Liver (tissue), 9 donors: Measurements from ENCODE around the gene SMIM24. TPM values are rescaled to one million over a fixed set of nuclear protein-coding genes. Genes with fewer than 3 reads are reported as not detected.
"Not testable (repeated sequence)": the region's sequence is repeated elsewhere in the genome, so short reads cannot be mapped to it uniquely, and the experiment has no call there.

Source experiments
- DNase-seq: peaks from one replicate; pipeline ENCODE4 v3.0.0-alpha.2; 2017; ENCODE audit warnings: low spot score
- H3K27ac ChIP-seq, 2 donors: one replicate each; pipeline ENCODE4 v1.7.0; 2013; ENCODE audit warnings: inconsistent platforms in 2 of 2, low read length in 2 of 2, control low read depth in 1 of 2, low read depth in 1 of 2, mild to moderate bottlenecking in 1 of 2
- H3K27me3 ChIP-seq, 4 donors: one replicate each; pipeline versions ENCODE4 v1.6.1 to v1.7.0; 2013; ENCODE audit warnings: low read length in 3 of 4, inconsistent platforms in 1 of 4, mild to moderate bottlenecking in 1 of 4, moderate library complexity in 1 of 4; ENCODE audit not compliant: control insufficient read depth in 4 of 4, insufficient read depth in 4 of 4
- H3K36me3 ChIP-seq, 4 donors: one replicate each; pipeline versions ENCODE4 v1.6.1 to v1.7.0; 2013; ENCODE audit warnings: low read length in 3 of 4, mild to moderate bottlenecking in 3 of 4, low read depth in 1 of 4, moderate library complexity in 1 of 4; ENCODE audit not compliant: control insufficient read depth in 4 of 4, insufficient read depth in 3 of 4
- H3K4me1 ChIP-seq, 4 donors: one replicate each; pipeline versions ENCODE4 v1.6.1 to v1.7.0; 2013; ENCODE audit warnings: low read length in 3 of 4, mild to moderate bottlenecking in 3 of 4, moderate library complexity in 1 of 4; ENCODE audit not compliant: control insufficient read depth in 4 of 4, insufficient read depth in 4 of 4
- H3K4me3 ChIP-seq, 3 donors: one replicate each; pipeline versions ENCODE4 v1.6.1 to v1.7.0; 2013; ENCODE audit warnings: low read length in 3 of 3, control low read depth in 1 of 3, low read depth in 1 of 3, mild to moderate bottlenecking in 1 of 3
- H3K9ac ChIP-seq, 2 donors: one replicate each; pipeline ENCODE4 v1.7.0; 2013; ENCODE audit warnings: low read length in 2 of 2, mild to moderate bottlenecking in 2 of 2, moderate library complexity in 2 of 2, control low read depth in 1 of 2, low read depth in 1 of 2
- H3K9me3 ChIP-seq, 4 donors: one replicate each; pipeline versions ENCODE4 v1.6.1 to v1.7.0; 2013; ENCODE audit warnings: low read length in 3 of 4; ENCODE audit not compliant: control insufficient read depth in 4 of 4
- EGR1 ChIP-seq, 2 donors: IDR thresholded peaks; 2 replicates each; pipeline ENCODE4 v1.6.1; 2016 to 2018; ENCODE audit warnings: antibody characterized with exemption in 2 of 2, low read depth in 2 of 2
- GABPA ChIP-seq, 2 donors: IDR thresholded peaks in 1 of 2; conservative IDR thresholded peaks in 1 of 2; 2 replicates each; pipeline ENCODE4 v1.6.1; 2016; ENCODE audit warnings: antibody characterized with exemption in 2 of 2, mild to moderate bottlenecking in 1 of 2, moderate library complexity in 1 of 2
- HNF4A ChIP-seq, 2 donors: conservative IDR thresholded peaks; 2 replicates each; pipeline ENCODE4 v1.6.1; 2016; ENCODE audit warnings: antibody characterized with exemption in 2 of 2, mild to moderate bottlenecking in 2 of 2
- HNF4G ChIP-seq: IDR thresholded peaks from 2 replicates; pipeline ENCODE4 v1.6.1; 2016; ENCODE audit warnings: antibody characterized with exemption
- JUND ChIP-seq, 2 donors: IDR thresholded peaks; 2 replicates each; pipeline ENCODE4 v1.6.1; 2016; ENCODE audit warnings: antibody characterized with exemption in 2 of 2
- NR2F2 ChIP-seq: IDR thresholded peaks from 2 replicates; pipeline ENCODE4 v1.6.1; 2016; ENCODE audit warnings: antibody characterized with exemption
- RXRA ChIP-seq, 2 donors: IDR thresholded peaks; 2 replicates each; pipeline ENCODE4 v1.6.1; 2017 to 2018; ENCODE audit warnings: antibody characterized with exemption in 2 of 2, mild to moderate bottlenecking in 1 of 2
- TAF1 ChIP-seq: conservative IDR thresholded peaks from 2 replicates; pipeline ENCODE4 v1.6.1; 2016; ENCODE audit warnings: antibody characterized with exemption, mild to moderate bottlenecking
- WGBS: extraction: QIAGEN DNeasy Blood & Tissue Kit; methylation state at CpG from one replicate; pipeline ENCODE4 v1.1.7; 2013; 5-methylcytosine and 5-hydroxymethylcytosine counted together
- polyA plus RNA-seq, 2 donors: library from polyadenylated mRNA; stranded (reverse) in 1 of 2; unstranded in 1 of 2; fragments of 200-250 nt in 1 of 2; fragments of >200 nt in 1 of 2; fragmentation: Nextera tagmentation in 1 of 2; extraction: Ambion mirVana in 1 of 2; gene quantifications; one replicate each; pipeline versions ENCODE4 v1.2.1 to v1.2.3, GENCODE V29; 2013 to 2015
- total RNA-seq, 2 donors: library from RNA; depleted of rRNA; stranded (reverse); fragments of >200 nt; gene quantifications; one replicate each; pipeline ENCODE4 v1.2.3, GENCODE V29; 2014
- TF ChIP-seq, protein P1 (sequence below): IDR thresholded peaks from 2 replicates; pipeline ENCODE4 v1.6.1; 2016; ENCODE audit warnings: antibody characterized with exemption
- TF ChIP-seq, protein P2 (sequence below): fragments of 150-350 bp; IDR thresholded peaks from 2 replicates; pipeline ENCODE4 v1.5.1; 2017; ENCODE audit warnings: improper control_type of control experiment, low read depth, low read length; ENCODE audit not compliant: missing input control
- TF ChIP-seq, protein P3 (sequence below): IDR thresholded peaks from 2 replicates; pipeline ENCODE4 v1.6.1; 2016; ENCODE audit warnings: antibody characterized with exemption, mild to moderate bottlenecking
- donor health status: healthy.
- donor health status: healthy.
- donor health status: healthy.
- donor health status: healthy.
- donor health status: healthy.

SMIM24 gene
- 1 to 10 TPM in 1 of 2 donors, under 1 TPM in 1; 0.17 to 2.8 TPM for total RNA-seq
- 10 to 100 TPM in 1 of 2 donors, 1 to 10 TPM in 1; 2.7 to 13.7 TPM for polyA plus RNA-seq

DNA sequence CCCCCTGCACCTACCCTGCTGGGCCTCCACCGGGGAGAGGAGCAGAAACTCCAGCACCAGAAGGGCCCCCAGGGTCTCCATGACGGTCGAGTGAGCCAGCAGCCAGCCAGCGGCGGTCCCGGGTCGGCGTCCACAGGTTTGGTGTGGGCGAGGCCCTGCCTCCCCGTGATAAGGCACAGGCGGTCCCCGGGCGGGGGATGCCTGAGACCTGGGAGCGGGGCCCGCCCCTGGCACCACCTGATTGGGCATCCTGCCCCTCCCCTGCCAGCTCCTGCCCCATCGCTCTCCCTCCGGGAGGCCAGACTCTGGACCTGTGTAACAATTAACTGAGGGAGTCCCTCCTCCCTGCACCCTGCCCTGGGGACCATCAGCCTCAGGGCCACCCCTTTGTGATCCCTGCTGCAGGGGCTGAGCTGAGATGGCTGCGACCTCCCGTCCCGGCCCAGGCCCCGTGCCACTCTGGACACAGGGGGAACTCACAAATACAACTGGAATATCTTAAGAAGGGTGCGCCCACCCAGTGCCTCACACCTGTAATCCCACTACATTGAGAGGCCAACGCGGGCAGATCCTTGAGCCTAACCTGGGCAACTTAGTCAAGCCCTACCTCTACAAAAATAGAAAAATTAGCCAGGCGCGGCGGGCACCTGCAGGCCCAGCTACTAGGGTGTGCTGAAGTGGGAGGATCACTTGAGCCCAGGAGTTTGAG lies at the start of gene SMIM24:
SMIM24 (minus strand) TSS at position 143 of the 709 bp plus-strand sequence; CDS start at position 81, 62 bp downstream.
- Histone ChIP-seq H3K27ac (no peak within 1 kb of the TSS), H3K27me3 (peaks cover 0 to 2% (median 0%) of the 10 kb centered on the region in 4 donors), H3K9ac (no peak within 1 kb of the TSS), H3K36me3 (no peaks in the 10 kb centered on the region), H3K9me3 (no peaks in the 10 kb centered on the region), H3K4me1 (no peaks in the 10 kb centered on the region), H3K4me3 (peak within 1 kb of the TSS in 1 of 3 donors; percentile 0)
- no peak for DNase-seq
- WGBS = 40% methylated on average over 27 of the region's 27 CpGs
- peak; percentile 65 to 73 for TF ChIP-seq HNF4A (conservative IDR thresholded peaks at IDR 0.05)
- TF ChIP-seq RXRA (IDR thresholded peaks at IDR 0.05) = peak; percentile 6 to 30
- TF ChIP-seq, protein P1, sequence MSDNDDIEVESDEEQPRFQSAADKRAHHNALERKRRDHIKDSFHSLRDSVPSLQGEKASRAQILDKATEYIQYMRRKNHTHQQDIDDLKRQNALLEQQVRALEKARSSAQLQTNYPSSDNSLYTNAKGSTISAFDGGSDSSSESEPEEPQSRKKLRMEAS = no peak
- no peak for TF ChIP-seq EGR1 (IDR thresholded peaks at IDR 0.05; ENCODE audit: low read depth in 2 of 2)
- no peak for TF ChIP-seq TAF1
- no peak for TF ChIP-seq HNF4G
- TF ChIP-seq, protein P2, sequence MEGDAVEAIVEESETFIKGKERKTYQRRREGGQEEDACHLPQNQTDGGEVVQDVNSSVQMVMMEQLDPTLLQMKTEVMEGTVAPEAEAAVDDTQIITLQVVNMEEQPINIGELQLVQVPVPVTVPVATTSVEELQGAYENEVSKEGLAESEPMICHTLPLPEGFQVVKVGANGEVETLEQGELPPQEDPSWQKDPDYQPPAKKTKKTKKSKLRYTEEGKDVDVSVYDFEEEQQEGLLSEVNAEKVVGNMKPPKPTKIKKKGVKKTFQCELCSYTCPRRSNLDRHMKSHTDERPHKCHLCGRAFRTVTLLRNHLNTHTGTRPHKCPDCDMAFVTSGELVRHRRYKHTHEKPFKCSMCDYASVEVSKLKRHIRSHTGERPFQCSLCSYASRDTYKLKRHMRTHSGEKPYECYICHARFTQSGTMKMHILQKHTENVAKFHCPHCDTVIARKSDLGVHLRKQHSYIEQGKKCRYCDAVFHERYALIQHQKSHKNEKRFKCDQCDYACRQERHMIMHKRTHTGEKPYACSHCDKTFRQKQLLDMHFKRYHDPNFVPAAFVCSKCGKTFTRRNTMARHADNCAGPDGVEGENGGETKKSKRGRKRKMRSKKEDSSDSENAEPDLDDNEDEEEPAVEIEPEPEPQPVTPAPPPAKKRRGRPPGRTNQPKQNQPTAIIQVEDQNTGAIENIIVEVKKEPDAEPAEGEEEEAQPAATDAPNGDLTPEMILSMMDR = no peak
- TF ChIP-seq JUND (IDR thresholded peaks at IDR 0.05) = no peak
- TF ChIP-seq, protein P3, sequence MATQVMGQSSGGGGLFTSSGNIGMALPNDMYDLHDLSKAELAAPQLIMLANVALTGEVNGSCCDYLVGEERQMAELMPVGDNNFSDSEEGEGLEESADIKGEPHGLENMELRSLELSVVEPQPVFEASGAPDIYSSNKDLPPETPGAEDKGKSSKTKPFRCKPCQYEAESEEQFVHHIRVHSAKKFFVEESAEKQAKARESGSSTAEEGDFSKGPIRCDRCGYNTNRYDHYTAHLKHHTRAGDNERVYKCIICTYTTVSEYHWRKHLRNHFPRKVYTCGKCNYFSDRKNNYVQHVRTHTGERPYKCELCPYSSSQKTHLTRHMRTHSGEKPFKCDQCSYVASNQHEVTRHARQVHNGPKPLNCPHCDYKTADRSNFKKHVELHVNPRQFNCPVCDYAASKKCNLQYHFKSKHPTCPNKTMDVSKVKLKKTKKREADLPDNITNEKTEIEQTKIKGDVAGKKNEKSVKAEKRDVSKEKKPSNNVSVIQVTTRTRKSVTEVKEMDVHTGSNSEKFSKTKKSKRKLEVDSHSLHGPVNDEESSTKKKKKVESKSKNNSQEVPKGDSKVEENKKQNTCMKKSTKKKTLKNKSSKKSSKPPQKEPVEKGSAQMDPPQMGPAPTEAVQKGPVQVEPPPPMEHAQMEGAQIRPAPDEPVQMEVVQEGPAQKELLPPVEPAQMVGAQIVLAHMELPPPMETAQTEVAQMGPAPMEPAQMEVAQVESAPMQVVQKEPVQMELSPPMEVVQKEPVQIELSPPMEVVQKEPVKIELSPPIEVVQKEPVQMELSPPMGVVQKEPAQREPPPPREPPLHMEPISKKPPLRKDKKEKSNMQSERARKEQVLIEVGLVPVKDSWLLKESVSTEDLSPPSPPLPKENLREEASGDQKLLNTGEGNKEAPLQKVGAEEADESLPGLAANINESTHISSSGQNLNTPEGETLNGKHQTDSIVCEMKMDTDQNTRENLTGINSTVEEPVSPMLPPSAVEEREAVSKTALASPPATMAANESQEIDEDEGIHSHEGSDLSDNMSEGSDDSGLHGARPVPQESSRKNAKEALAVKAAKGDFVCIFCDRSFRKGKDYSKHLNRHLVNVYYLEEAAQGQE = no peak
- TF ChIP-seq NR2F2 = no peak
- TF ChIP-seq GABPA (IDR thresholded peaks at IDR 0.05 in 1 of 2, conservative IDR thresholded peaks at IDR 0.05 in 1 of 2) = no peak

DNA sequence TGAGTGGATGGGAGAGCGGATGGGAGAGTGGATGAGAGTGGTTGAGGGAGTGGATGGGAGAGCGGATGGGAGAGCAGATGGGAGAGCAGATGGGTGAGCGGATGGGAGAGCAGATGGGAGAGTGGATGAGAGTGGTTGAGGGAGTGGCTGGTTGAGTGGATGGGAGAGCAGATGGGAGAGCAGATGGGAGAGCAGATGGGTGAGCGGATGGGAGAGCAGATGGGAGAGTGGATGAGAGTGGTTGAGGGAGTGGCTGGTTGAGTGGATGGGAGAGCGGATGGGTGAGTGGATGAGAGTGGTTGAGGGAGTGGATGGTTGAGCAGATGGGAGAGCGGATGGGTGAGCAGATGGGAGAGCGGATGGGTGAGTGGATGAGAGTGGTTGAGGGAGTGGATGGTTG lies 49.0 kb upstream of the SMIM24 start:
- H3K27me3 ChIP-seq, H3K4me1 ChIP-seq, H3K4me3 ChIP-seq, DNase-seq, H3K9ac ChIP-seq, H3K27ac ChIP-seq, H3K9me3 ChIP-seq: not testable (repeated sequence)
- peaks cover 12 to 69% (median 33%) of the 10 kb centered on the region in 4 donors for H3K36me3 ChIP-seq
- WGBS = 99% methylated on average over 7 of the region's 7 CpGs
